ENCODE results near the gene CTSZ. TPM values are rescaled to one million over a fixed set of nuclear protein-coding genes. Genes with fewer than 3 reads are reported as not detected.

The CTSZ gene
- total and polyA plus RNA-seq, 2 of the 8 experiments (the other 6 are each of a cell fraction or from before 2014, with no cell fraction given): 32.8 to 34.0 TPM

DNA sequence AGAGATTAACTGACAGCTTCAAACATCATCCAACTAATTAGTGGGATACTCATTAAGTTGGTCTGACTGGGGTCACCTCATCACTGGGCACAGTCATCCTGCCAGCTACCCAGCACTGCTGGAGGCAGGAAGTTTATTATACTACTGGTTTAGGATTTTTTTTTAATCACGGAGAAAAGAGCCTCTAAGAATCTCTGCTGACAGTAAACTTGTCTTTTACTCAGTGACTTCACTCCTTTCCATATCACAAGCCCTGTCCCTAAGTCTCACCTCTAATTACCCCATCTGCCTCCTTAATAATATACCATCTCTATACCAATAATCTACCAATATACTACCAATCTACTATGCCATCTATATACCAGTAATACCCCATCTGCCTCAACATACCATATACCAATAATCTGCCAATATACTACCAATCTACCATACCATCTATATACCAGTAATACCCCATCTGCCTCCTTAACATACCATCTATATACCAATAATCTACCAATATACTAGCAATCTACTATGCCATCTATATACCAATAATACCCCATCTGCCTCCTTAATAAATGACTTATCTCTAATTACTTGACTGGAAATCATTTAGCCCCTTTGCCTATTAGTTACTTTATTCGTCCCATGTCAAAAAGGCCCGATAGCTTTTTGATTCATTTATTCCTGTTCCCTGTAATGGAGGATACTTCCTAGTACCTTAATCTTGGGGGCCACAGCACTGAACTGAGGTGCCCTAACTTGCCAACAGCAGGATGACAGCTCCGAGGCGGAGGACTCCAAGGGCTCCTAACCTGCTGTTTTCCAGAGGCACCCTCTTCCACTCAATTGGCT lies 20.1 kb upstream of the CTSZ start:
- POLR2A ChIA-PET (ENCODE audit: partially characterized antibody): no interaction called here
- H3K36me3 ChIP-seq (ENCODE audit: control insufficient read depth in 2 of 4, insufficient read depth in 4 of 4, low read length in 3 of 4): peaks cover 2 to 46% (median 15%) of the 10 kb centered on the region in 4 experiments; a peak in 6 of 8 replicates
- peaks cover 0 to 6% (median 2%) of the 10 kb centered on the region in 4 experiments; a peak in 4 of 7 replicates for H3K4me1 ChIP-seq (replicated peaks in 1 of 4; ENCODE audit: control insufficient read depth in 3 of 4, insufficient read depth in 4 of 4, low read length in 3 of 4)
- H3K23me2 ChIP-seq (ENCODE audit: low read depth, low read length): peaks cover 6% of the 10 kb centered on the region
- DNase-seq (ENCODE audit: low read depth in 1 of 2, low spot score in 2 of 2): no peak
- H3K4me3 ChIP-seq (ENCODE audit: extremely low read depth in 1 of 4, insufficient read depth in 2 of 4, low read depth in 3 of 4, low read length in 4 of 4): no peak overlapping the region
- H3K56ac ChIP-seq (replicated peaks; ENCODE audit: insufficient read length, low read depth, low read length): no peak overlapping the region
- H4K8ac ChIP-seq (ENCODE audit: extremely low read depth, insufficient read depth, low read length): no peak overlapping the region
- H2BK120ac ChIP-seq (replicated peaks; ENCODE audit: low read depth, low read length): no peak overlapping the region
- 88% methylated on average over 5 of the region's 5 CpGs; no CpG with 5 or more reads in 1 of the 2 experiments for WGBS, 2 experiments (ENCODE audit: extremely low coverage in 1 of 2, insufficient coverage in 1 of 2, insufficient read length in 1 of 2, insufficient replicate concordance in 2 of 2, low coverage in 1 of 2, low lambda C conversion rate in 2 of 2, missing lambda C conversion rate in 1 of 2)
- H4K20me1 ChIP-seq (replicated peaks in 1 of 2; ENCODE audit: control insufficient read depth in 1 of 2, insufficient read depth in 2 of 2, low read length in 2 of 2): peaks cover 9 to 13% of the 10 kb centered on the region in 2 experiments
- H4K5ac ChIP-seq (ENCODE audit: insufficient read length, low read depth, low read length): no peak overlapping the region
- H2BK5ac ChIP-seq (ENCODE audit: low read depth, low read length): no peak overlapping the region
- no peak overlapping the region for H3K4me2 ChIP-seq (ENCODE audit: insufficient read depth in 1 of 2, low read depth in 2 of 2, low read length in 2 of 2)
- no peak overlapping the region for H3K27ac ChIP-seq (ENCODE audit: low read depth, low read length)
- no peak overlapping the region for H4K91ac ChIP-seq (replicated peaks; ENCODE audit: insufficient read length, low read length)
- H3K18ac ChIP-seq (ENCODE audit: extremely low read depth, low read length): no peak overlapping the region
- no peaks in the 10 kb centered on the region for H3K9me3 ChIP-seq (ENCODE audit: insufficient read depth in 2 of 2, low read depth in 1 of 2, low read length in 1 of 2)
- CTCF ChIA-PET (ENCODE audit: partially characterized antibody): interaction anchor here (0.9 kb wide), 1 partner anchor 29 kb away, joined by 3 read pairs; no protein-coding TSS in a partner anchor
- peak overlapping the region in 1 of 4 experiments; percentile 11; a peak in 1 of 7 replicates for H3K9ac ChIP-seq (replicated peaks in 1 of 4; ENCODE audit: extremely low read depth in 1 of 4, low read depth in 3 of 4, low read length in 3 of 4)
- H2BK20ac ChIP-seq (ENCODE audit: low read length): no peak overlapping the region
- peaks cover 5% of the 10 kb centered on the region for H3K79me1 ChIP-seq (ENCODE audit: low read depth, low read length)
- FAIRE-seq: no peak
- TF ChIP-seq TBP (IDR thresholded peaks at IDR 0.05; ENCODE audit: low read depth, low read length) (no peak), HDAC6 (IDR thresholded peaks at IDR 0.05; ENCODE audit: low read depth, low read length) (no peak), RBBP5 (IDR thresholded peaks at IDR 0.05; ENCODE audit: borderline replicate concordance, low read depth, low read length) (no peak)
- H2BK15ac ChIP-seq (ENCODE audit: low read length): no peak overlapping the region
- H2BK12ac ChIP-seq (ENCODE audit: low read depth, low read length): no peak overlapping the region
- no peak overlapping the region for H2AFZ ChIP-seq (ENCODE audit: low read length)
- no peak overlapping the region for H3K23ac ChIP-seq (ENCODE audit: insufficient read length)
- H2AK5ac ChIP-seq (ENCODE audit: low read depth, low read length): no peak overlapping the region
- H3K79me2 ChIP-seq (ENCODE audit: control insufficient read depth in 1 of 2, insufficient read depth in 2 of 2, low read length in 2 of 2): peaks cover 6 to 13% of the 10 kb centered on the region in 2 experiments; a peak in 3 of 4 replicates
- H3K4ac ChIP-seq (replicated peaks; ENCODE audit: insufficient read length, low read depth, low read length): no peak overlapping the region
- peaks cover 0 to 9% (median 4%) of the 10 kb centered on the region in 4 experiments; a peak in 3 of 7 replicates for H3K27me3 ChIP-seq (replicated peaks in 1 of 4; ENCODE audit: control insufficient read depth in 3 of 4, extremely low read depth in 1 of 4, insufficient read depth in 3 of 4, low read length in 3 of 4)
- H3K14ac ChIP-seq (ENCODE audit: insufficient read length): no peak overlapping the region

Measured in H1 (cell line).